ENCODE results near the gene GDPD3. TPM values are rescaled to one million over a fixed set of nuclear protein-coding genes. Genes with fewer than 3 reads are reported as not detected.
A peak's percentile ranks its signal among the peaks of the same experiment; 100 is the strongest.

The GDPD3 gene
- total RNA-seq, 1 donor from 2014 or later, result 6.1 TPM

GRCh38 chr16:30096105-30096861 lies 17.1 kb downstream of the GDPD3 start, which contains the start of gene YPEL3:
Gene YPEL3, minus strand, starts transcription at chr16:30096213. Its CDS starts 731 bp downstream, at chr16:30095482.
- H3K27ac Mint-ChIP-seq, result peak within 1 kb of the TSS; percentile 94
- TF ChIP-seq CTCF (IDR thresholded peaks at IDR 0.05), result no peak
- peaks cover 33% of the 10 kb centered on the region for H3K36me3 Mint-ChIP-seq (ENCODE audit: low read depth)
- H3K4me3 Mint-ChIP-seq, result peak within 1 kb of the TSS; percentile 91
- peaks cover 12% of the 10 kb centered on the region for H3K9me3 Mint-ChIP-seq
- DNase-seq (peak; percentile 86), ATAC-seq (ENCODE audit: low read depth) (peak; percentile 41)
- POLR2A ChIA-PET, result interaction anchor here (0.6 to 8.7 kb wide), 9 partner anchors 12 to 431 kb away, joined by 3 to 335 read pairs (median 3); partner anchors contain the start of genes ALDOA, CORO1A and PPP4C
- CTCF ChIA-PET, result no interaction called here
- H3K4me1 Mint-ChIP-seq, result peaks cover 44% of the 10 kb centered on the region
- H3K27me3 Mint-ChIP-seq, result no peaks in the 10 kb centered on the region
- intact Hi-C loops (cut with micrococcal nuclease), result loop anchor here (1.0 kb wide), 2 partner anchors 27 to 31 kb away; partner anchors contain the start of genes ALDOA and MAPK3

GRCh38 chr16:30095166-30096078 lies 17.9 kb downstream of the GDPD3 start:
- Mint-ChIP-seq H3K4me1 (peaks cover 45% of the 10 kb centered on the region), H3K9me3 (peaks cover 12% of the 10 kb centered on the region), H3K4me3 (peak overlapping the region; percentile 91), H3K36me3 (ENCODE audit: low read depth) (peaks cover 33% of the 10 kb centered on the region), H3K27ac (peak overlapping the region; percentile 94), H3K27me3 (no peaks in the 10 kb centered on the region)
- ATAC-seq (ENCODE audit: low read depth) (no peak), DNase-seq (peak; percentile 40)
- intact Hi-C loops (cut with micrococcal nuclease), result loop anchor here (1.0 kb wide), 2 partner anchors 28 to 30 kb away; partner anchors contain the start of genes ALDOA and MAPK3
- TF ChIP-seq CTCF (IDR thresholded peaks at IDR 0.05), result no peak
- POLR2A ChIA-PET, result interaction anchor here (0.6 to 8.7 kb wide), 9 partner anchors 13 to 432 kb away, joined by 3 to 335 read pairs (median 4); partner anchors contain the start of genes ALDOA, CORO1A and PPP4C
- CTCF ChIA-PET, result no interaction called here

GRCh38 chr16:30094541-30095165 lies 18.7 kb downstream of the GDPD3 start:
- H3K4me1 Mint-ChIP-seq, result peaks cover 52% of the 10 kb centered on the region

More at GRCh38 chr16:30094541-30095165, 18.7 kb downstream of the GDPD3 start:
- ATAC-seq (ENCODE audit: low read depth), result no peak
- H3K36me3 Mint-ChIP-seq (ENCODE audit: low read depth), result peaks cover 33% of the 10 kb centered on the region
- peaks cover 12% of the 10 kb centered on the region for H3K9me3 Mint-ChIP-seq
- ChIA-PET CTCF (no interaction called here), POLR2A (interaction anchor here (4.4 to 8.7 kb wide), 3 partner anchors 18 to 91 kb away, joined by 43 to 335 read pairs (median 116); partner anchors contain the start of genes ALDOA, CORO1A and PPP4C)
- TF ChIP-seq CTCF (IDR thresholded peaks at IDR 0.05), result no peak
- peak overlapping the region; percentile 94 for H3K27ac Mint-ChIP-seq
- peak overlapping the region; percentile 91 for H3K4me3 Mint-ChIP-seq
- no peaks in the 10 kb centered on the region for H3K27me3 Mint-ChIP-seq
- no peak for DNase-seq
- intact Hi-C loops (cut with micrococcal nuclease), result loop anchor here (5.0 kb wide), 2 partner anchors 97 to 433 kb away; partner anchors contain the start of genes HIRIP3, INO80E and ZNF768

Measured in activated B cell treated with CpG ODN at 0.5 μM for 24 hours (primary cell).